Measurements from ENCODE around the gene MACF1.
"Not testable (repeated sequence)": the region's sequence is repeated elsewhere in the genome, so short reads cannot be mapped to it uniquely, and the experiment has no call there.

MACF1 gene

GRCh38 chr1:39204441-39205081, at the start of gene MACF1:
TSS of gene MACF1 (plus strand) at chr1:39204695. CDS start at chr1:39205023, 328 bp downstream.
- DNase-seq: peak; percentile 86

- DNase-seq: no peak
Measured at GRCh38 chr1:39157304-39157703, 47.2 kb upstream of the MACF1 start.

GRCh38 chr1:39158327-39159086, 46.0 kb upstream of the MACF1 start:
- peak; percentile 46 for DNase-seq

GRCh38 chr1:39159224-39160036, 45.1 kb upstream of the MACF1 start:
- DNase-seq: no peak

GRCh38 chr1:39160703-39161102, 43.8 kb upstream of the MACF1 start:
- DNase-seq: no peak

GRCh38 chr1:39161811-39162210, 42.7 kb upstream of the MACF1 start:
- not testable (repeated sequence) for DNase-seq

- DNase-seq: no peak
Measured at GRCh38 chr1:39163469-39163868, 41.0 kb upstream of the MACF1 start.

GRCh38 chr1:39164256-39164655, 40.2 kb upstream of the MACF1 start:
- no peak for DNase-seq

GRCh38 chr1:39165049-39165448, 39.4 kb upstream of the MACF1 start:
- no peak for DNase-seq

GRCh38 chr1:39165488-39165887, 39.0 kb upstream of the MACF1 start:
- no peak for DNase-seq

GRCh38 chr1:39167632-39168209, 36.8 kb upstream of the MACF1 start:
- DNase-seq: no peak

- DNase-seq: no peak
Measured at GRCh38 chr1:39168301-39169080, 36.0 kb upstream of the MACF1 start.

- peak; percentile 44 for DNase-seq
Measured at GRCh38 chr1:39170731-39171667, 33.5 kb upstream of the MACF1 start.

GRCh38 chr1:39173119-39173994, 31.1 kb upstream of the MACF1 start:
- DNase-seq: no peak

- no peak for DNase-seq
Measured at GRCh38 chr1:39173995-39174380, 30.5 kb upstream of the MACF1 start.

- DNase-seq: no peak
Measured at GRCh38 chr1:39174390-39175081, 30.0 kb upstream of the MACF1 start.

GRCh38 chr1:39177706-39178105, 26.8 kb upstream of the MACF1 start:
- DNase-seq: no peak

GRCh38 chr1:39178541-39179431, 25.7 kb upstream of the MACF1 start:
- DNase-seq: no peak
